ENCODE measurements around the gene PPP6R1. TPM values are rescaled to one million over a fixed set of nuclear protein-coding genes. Genes with fewer than 3 reads are reported as not detected.
"Not testable (repeated sequence)": the region's sequence is repeated elsewhere in the genome, so short reads cannot be mapped to it uniquely, and the experiment has no call there.

Gene PPP6R1
- total RNA-seq, 1 donor from 2014 or later, result 11.4 TPM

- DNase-seq, result no peak
Measured at GRCh38 chr19:55223291-55224037, 35.4 kb downstream of the PPP6R1 start.

DNA sequence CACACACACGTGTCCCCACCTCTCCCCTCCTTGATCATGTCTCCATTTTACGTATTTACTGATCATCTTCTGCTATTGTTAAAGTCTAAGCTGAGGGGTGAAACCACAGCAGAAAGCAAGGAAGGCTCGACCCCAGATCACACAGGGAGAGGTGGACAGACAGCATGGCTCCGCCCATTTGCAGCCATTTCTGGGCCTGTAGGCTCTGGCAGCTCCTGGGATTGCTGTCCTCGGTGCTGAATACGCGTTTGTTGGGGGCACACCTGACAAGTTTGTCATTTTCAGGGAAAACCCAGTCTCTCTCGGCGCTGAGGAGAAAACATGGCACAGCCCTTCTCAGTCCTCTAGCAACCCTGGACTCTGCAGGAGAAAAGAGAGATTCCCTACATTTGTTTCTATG is 38.3 kb downstream of the PPP6R1 start:
- no peak for DNase-seq

DNA sequence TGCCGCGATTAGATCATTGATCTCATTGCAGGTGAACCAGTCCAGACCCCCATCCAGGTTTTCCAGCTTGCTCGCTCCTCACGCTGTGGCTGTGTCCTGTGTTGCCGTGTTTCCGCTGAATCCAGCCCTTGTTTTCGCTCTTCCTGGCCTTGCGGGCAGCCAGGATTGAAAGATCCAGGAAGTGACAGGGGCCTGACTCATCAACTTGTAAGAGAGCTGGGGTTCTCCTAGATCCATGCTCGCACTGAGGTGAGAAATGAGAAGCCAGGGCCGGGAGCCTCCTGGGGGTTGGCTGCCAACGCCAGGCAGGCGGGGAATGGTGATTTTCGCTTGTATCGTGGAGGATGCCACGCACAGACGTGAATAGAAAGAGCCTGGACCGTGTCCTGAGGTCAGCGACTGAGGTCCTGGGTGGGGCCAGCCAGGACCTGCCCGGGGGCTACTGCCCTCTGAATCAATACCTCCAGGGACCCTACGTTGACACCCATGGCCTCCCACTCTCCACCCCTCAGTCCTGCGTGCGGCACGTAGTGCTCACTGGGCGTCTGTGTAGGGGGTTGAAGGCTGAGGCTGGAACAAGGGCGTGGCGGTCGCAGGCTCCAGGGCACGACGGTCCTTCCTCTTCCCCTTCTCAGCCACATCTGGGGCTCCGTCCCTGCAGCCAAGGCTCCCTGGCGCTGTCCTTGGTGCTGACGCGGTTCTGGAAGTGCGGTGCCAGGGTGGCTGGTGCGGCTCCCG is 42.2 kb downstream of the PPP6R1 start:
- peak; percentile 84 for DNase-seq

DNA sequence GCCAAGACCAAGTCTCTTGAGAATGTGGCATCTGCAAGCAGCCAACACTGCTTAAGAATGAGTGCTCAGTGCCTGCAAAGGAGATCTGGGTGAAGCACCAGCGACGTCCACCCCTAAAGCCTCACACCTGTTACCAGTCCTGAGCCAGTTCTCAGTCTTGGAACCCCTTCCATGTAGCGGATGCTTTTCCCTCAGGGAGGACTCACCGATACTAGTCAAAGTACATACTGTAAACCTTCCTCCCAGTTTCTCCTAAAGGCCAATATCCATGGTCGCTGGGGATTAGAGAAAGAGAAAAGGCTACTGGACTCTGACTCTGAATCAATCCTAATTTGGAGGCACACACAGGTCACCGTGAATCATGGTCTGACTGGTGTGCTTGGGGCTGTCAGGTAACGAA is 45.3 kb downstream of the PPP6R1 start:
- DNase-seq, result no peak

GRCh38 chr19:55212447-55212846 is 46.4 kb downstream of the PPP6R1 start:
- DNase-seq, result no peak

- DNase-seq, result no peak
Measured at GRCh38 chr19:55209693-55210472, 48.9 kb downstream of the PPP6R1 start.

DNA sequence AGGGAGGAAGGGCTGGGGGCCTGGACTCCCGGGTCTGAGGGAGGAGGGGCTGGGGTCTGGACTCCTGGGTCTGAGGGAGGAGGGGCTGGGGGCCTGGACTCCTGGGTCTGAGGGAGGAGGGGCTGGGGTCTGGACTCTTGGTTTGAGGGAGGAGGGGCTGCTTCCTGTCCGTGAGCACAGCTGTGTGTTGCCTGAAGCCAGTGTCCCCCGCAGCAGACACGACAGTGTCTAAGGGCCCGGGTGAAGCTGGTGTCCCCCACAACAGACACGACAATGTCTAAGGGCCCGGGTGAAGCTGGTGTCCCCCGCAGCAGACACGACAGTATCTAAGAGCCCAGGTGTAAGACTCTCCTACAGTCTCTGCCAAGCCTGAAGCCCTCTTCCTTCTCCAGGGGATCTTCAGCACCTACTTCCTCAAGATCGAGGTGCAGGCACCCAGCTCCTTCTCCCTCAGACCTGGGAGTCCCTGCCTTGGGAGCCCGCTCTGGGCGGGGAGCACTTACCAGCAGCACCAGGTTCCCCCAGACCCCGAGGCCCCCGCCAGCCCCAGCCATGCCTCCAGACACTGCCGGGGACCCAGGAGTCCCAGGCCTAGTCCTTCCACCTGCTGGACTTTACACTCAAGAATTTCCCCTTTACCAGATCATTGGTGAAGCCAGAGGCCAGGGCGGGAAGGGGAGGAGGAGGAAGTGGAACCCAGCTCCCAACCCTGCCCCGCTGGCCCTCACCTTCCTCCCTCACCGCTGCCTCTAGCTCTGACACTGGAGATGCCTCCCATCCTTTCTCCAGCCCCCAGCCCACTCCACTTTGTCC is 49.7 kb downstream of the PPP6R1 start, which contains the start of gene PTPRH:
TSS of gene PTPRH (minus strand) at position 622 of the 813 bp plus-strand sequence. CDS start at position 554, 68 bp downstream.
- no peak for DNase-seq

DNA sequence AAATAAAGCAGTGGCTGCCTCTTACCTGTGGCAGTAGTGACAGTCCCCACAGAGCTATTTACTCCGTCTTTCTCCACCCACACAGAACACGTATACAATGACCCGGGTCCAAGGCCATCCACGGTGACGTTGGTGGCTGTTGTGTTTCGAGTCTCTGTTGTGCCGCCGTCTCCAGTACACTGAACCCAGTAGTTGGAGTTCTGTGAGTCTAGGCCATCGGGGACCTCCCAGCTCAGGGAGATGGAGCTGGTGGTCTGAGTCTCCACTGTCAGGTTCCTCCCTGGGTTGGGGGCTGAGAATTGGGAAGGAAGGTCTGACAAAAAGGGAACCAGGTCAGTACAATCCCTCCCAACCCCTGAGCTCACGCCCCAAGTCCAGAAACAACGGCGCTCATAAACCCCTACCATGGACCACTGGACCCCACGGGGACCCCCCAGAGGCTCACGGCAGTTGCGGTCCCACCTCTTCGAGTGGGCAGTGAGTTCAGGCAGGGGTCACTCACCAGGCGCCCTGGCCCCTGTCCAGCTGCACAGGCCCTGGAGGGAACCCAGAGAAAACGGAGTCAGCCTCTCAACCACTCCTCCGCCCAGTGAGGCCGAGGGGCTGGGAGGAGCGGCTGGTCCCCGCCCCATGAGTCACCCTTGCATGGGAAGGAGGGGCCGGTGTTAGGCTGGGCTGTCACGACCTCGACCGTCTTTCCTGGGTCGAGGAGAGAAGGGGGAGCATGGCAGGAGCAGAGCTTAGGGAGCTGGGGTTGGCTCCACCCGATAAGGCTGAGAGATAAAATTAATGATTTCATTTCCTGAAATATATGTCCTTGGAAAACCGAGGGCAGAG is 51.9 kb downstream of the PPP6R1 start:
- peak; percentile 54 for DNase-seq

DNA sequence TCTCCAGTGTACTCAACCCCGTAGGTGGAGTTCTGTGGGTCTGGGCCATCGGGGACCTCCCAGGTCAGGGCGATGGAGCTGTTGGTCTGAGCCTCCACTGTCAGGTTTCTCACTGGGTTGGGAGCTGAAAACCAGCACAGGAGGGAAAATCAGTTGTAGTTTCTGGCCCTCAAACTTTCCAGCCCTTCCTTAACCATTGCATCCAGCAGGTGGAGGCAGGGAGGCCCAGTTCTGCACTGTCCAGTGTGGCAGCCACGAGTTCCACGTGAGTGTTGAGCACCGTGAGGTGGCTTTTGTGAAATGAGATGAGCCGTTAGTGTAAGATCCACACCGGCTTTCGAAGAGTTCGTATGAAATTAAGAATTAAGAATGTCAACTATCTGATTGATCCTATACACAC is 56.6 kb downstream of the PPP6R1 start:
- DNase-seq, result not testable (repeated sequence)

DNA sequence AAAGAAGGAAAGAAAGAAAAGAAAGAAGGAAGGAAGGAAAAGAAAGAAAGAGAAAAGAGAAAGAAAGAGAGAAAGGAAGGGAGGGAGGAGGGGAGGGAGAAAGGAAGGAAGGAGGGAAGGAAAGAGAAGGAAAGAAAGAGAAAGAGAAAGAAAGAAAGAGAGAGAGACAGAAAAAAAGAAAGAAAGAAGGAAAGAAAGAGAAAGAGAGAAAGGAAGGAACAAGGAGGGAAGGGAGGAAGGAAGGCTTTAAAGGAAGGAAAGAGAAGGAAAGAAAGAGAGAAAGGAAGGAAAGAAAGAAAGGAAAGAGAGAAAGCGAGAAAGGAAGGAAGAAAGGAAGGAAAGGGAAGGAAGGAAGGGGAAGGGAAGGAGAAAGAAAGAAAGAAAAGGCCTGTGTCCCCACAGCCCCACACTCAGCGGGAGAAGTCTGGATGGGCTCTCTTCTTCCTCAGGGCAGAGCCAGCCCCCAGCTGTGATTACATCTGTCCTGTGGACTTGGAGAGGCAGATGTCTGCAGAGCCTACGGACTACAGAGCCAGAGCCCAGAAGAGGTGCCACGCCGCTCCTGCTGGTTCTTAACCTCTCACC is 59.1 kb downstream of the PPP6R1 start:
- DNase-seq, result no peak

GRCh38 chr19:55198651-55199050 is 60.2 kb downstream of the PPP6R1 start:
- DNase-seq, result no peak

DNA sequence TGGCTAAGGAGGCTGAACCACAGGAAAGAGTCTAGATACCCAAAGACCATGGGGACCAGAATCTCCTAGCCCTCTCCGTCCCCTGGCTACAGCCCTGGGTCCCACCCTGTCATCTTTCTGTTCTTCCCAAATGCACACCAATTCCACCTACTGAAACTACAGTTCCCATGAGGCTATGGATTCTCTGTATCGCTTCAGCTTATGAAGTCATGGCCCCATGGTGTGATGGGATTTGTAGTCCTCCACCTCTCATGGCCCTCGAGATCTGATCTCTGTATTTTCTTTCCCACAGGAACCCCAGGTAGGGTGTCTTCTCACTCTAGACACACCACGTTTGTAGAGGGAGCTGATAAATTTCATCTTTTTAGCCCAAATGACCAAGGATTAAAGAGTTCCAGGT is 61.3 kb downstream of the PPP6R1 start:
- DNase-seq, result no peak

DNA sequence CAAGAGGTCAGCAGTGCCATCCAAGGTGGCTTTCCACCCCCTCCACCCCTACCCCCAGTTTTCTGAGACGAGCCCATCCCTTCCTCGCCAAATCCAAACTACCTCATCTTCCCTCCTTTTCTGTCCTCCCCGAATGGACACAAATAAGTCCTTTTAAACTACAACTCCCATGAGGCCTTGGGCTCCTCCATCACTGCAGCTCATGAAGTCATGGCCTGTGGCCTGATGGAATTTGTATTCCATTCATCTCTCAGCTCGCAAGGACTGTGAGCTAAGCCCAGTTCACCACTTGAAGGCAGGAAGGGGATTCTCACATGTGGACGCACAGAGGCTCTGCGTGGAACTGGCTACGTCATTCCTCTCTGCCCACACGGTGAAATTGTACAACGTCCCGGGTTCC is 62.0 kb downstream of the PPP6R1 start:
- DNase-seq, result no peak

- peak; percentile 69 for DNase-seq
Measured at GRCh38 chr19:55193481-55193880, 65.3 kb downstream of the PPP6R1 start.

GRCh38 chr19:55189403-55189835 is 69.4 kb downstream of the PPP6R1 start:
- peak; percentile 76 for DNase-seq

GRCh38 chr19:55188625-55189024 is 70.2 kb downstream of the PPP6R1 start:
- no peak for DNase-seq

DNA sequence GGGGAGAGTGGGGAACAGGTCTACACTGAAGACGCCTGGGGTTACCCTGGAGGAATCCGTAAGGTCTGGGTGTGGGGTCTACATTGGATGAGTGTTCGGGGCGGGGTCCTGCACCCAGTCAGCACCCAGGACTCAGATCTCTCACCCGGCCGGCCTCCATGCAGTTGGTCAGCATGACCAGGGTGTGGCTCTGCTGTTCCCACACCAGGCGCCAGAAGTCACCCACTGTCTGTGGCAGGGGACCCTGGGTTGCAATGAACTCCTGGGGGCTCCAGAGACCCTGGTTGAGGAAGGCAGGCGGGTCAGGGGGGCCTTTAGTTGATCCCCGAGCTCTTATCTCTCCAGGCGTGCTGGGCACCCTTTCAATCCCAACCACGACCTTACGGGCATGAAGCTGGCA is 72.7 kb downstream of the PPP6R1 start:
- DNase-seq, result no peak

GRCh38 chr19:55181740-55182139 is 77.1 kb downstream of the PPP6R1 start:
- no peak for DNase-seq

Measured in occipital lobe (tissue), 2 donors.